Measurements from ENCODE around the gene CTSL.

GRCh38 chr9:87740209-87740608, 14.3 kb downstream of the CTSL start:
- TF ChIP-seq CTCF (IDR thresholded peaks at IDR 0.05; ENCODE audit: low read length), result no peak
- TF ChIP-seq EZH2 (IDR thresholded peaks at IDR 0.05; ENCODE audit: borderline replicate concordance, low read length), result no peak

Measured in OCI-LY1 (cell line).